ENCODE measurements around the gene GRM4.

- no peak for TF ChIP-seq NFXL1 (CRISPR knock-in tag; IDR thresholded peaks at IDR 0.05)
- TF ChIP-seq ZNF217 (CRISPR knock-in tag; IDR thresholded peaks at IDR 0.05) = no peak
- TF ChIP-seq POLR2A (conservative IDR thresholded peaks at IDR 0.05) = no peak
- no peak for TF ChIP-seq ZNF23 (CRISPR knock-in tag; IDR thresholded peaks at IDR 0.05)
- no peak for TF ChIP-seq MEF2A (IDR thresholded peaks at IDR 0.05; ENCODE audit: control insufficient read depth, low read depth, low read length)
- TF ChIP-seq ELF1 (tag; IDR thresholded peaks at IDR 0.05) = no peak
- TF ChIP-seq JUN (IDR thresholded peaks at IDR 0.05; ENCODE audit: borderline replicate concordance, low read depth, low read length) = no peak
- no peak for TF ChIP-seq JUN (CRISPR knock-in tag; IDR thresholded peaks at IDR 0.05; ENCODE audit: borderline replicate concordance)
- no peak for TF ChIP-seq BMI1 (IDR thresholded peaks at IDR 0.05; ENCODE audit: low read length)
- no peak for TF ChIP-seq ZBTB1 (CRISPR knock-in tag; IDR thresholded peaks at IDR 0.05; ENCODE audit: borderline replicate concordance, low read depth)
- TF ChIP-seq RNF2 (IDR thresholded peaks at IDR 0.05) = no peak
These were observed 155.8 kb downstream of the GRM4 start for GRCh38 chr6:33990061-33990541.
